Liver (tissue), 9 donors: ENCODE data around the gene CLDN24. TPM values are rescaled to one million over a fixed set of nuclear protein-coding genes. Genes with fewer than 3 reads are reported as not detected.

Experiments used
- DNase-seq: peaks from one replicate; pipeline ENCODE4 v3.0.0-alpha.2; 2017; ENCODE audit warnings: low spot score
- H3K27ac ChIP-seq, 2 donors: one replicate each; pipeline ENCODE4 v1.7.0; 2013; ENCODE audit warnings: inconsistent platforms in 2 of 2, low read length in 2 of 2, control low read depth in 1 of 2, low read depth in 1 of 2, mild to moderate bottlenecking in 1 of 2
- H3K27me3 ChIP-seq, 4 donors: one replicate each; pipeline versions ENCODE4 v1.6.1 to v1.7.0; 2013; ENCODE audit warnings: low read length in 3 of 4, inconsistent platforms in 1 of 4, mild to moderate bottlenecking in 1 of 4, moderate library complexity in 1 of 4; ENCODE audit not compliant: control insufficient read depth in 4 of 4, insufficient read depth in 4 of 4
- H3K36me3 ChIP-seq, 4 donors: one replicate each; pipeline versions ENCODE4 v1.6.1 to v1.7.0; 2013; ENCODE audit warnings: low read length in 3 of 4, mild to moderate bottlenecking in 3 of 4, low read depth in 1 of 4, moderate library complexity in 1 of 4; ENCODE audit not compliant: control insufficient read depth in 4 of 4, insufficient read depth in 3 of 4
- H3K4me1 ChIP-seq, 4 donors: one replicate each; pipeline versions ENCODE4 v1.6.1 to v1.7.0; 2013; ENCODE audit warnings: low read length in 3 of 4, mild to moderate bottlenecking in 3 of 4, moderate library complexity in 1 of 4; ENCODE audit not compliant: control insufficient read depth in 4 of 4, insufficient read depth in 4 of 4
- H3K4me3 ChIP-seq, 3 donors: one replicate each; pipeline versions ENCODE4 v1.6.1 to v1.7.0; 2013; ENCODE audit warnings: low read length in 3 of 3, control low read depth in 1 of 3, low read depth in 1 of 3, mild to moderate bottlenecking in 1 of 3
- H3K9ac ChIP-seq, 2 donors: one replicate each; pipeline ENCODE4 v1.7.0; 2013; ENCODE audit warnings: low read length in 2 of 2, mild to moderate bottlenecking in 2 of 2, moderate library complexity in 2 of 2, control low read depth in 1 of 2, low read depth in 1 of 2
- H3K9me3 ChIP-seq, 4 donors: one replicate each; pipeline versions ENCODE4 v1.6.1 to v1.7.0; 2013; ENCODE audit warnings: low read length in 3 of 4; ENCODE audit not compliant: control insufficient read depth in 4 of 4
- EGR1 ChIP-seq, 2 donors: IDR thresholded peaks; 2 replicates each; pipeline ENCODE4 v1.6.1; 2016 to 2018; ENCODE audit warnings: antibody characterized with exemption in 2 of 2, low read depth in 2 of 2
- FOXA1 ChIP-seq: IDR thresholded peaks from 2 replicates; pipeline ENCODE4 v1.6.1; 2016; ENCODE audit warnings: antibody characterized with exemption
- FOXA2 ChIP-seq: IDR thresholded peaks from 2 replicates; pipeline ENCODE4 v1.6.1; 2016; ENCODE audit warnings: antibody characterized with exemption
- GABPA ChIP-seq, 2 donors: IDR thresholded peaks in 1 of 2; conservative IDR thresholded peaks in 1 of 2; 2 replicates each; pipeline ENCODE4 v1.6.1; 2016; ENCODE audit warnings: antibody characterized with exemption in 2 of 2, mild to moderate bottlenecking in 1 of 2, moderate library complexity in 1 of 2
- HNF4A ChIP-seq, 2 donors: conservative IDR thresholded peaks; 2 replicates each; pipeline ENCODE4 v1.6.1; 2016; ENCODE audit warnings: antibody characterized with exemption in 2 of 2, mild to moderate bottlenecking in 2 of 2
- HNF4G ChIP-seq: IDR thresholded peaks from 2 replicates; pipeline ENCODE4 v1.6.1; 2016; ENCODE audit warnings: antibody characterized with exemption
- JUND ChIP-seq, 2 donors: IDR thresholded peaks; 2 replicates each; pipeline ENCODE4 v1.6.1; 2016; ENCODE audit warnings: antibody characterized with exemption in 2 of 2
- NR2F2 ChIP-seq: IDR thresholded peaks from 2 replicates; pipeline ENCODE4 v1.6.1; 2016; ENCODE audit warnings: antibody characterized with exemption
- RAD21 ChIP-seq, 2 donors: IDR thresholded peaks; 2 replicates each; pipeline ENCODE4 v1.6.1; 2016; ENCODE audit warnings: antibody characterized with exemption in 2 of 2, mild to moderate bottlenecking in 2 of 2
- RXRA ChIP-seq, 2 donors: IDR thresholded peaks; 2 replicates each; pipeline ENCODE4 v1.6.1; 2017 to 2018; ENCODE audit warnings: antibody characterized with exemption in 2 of 2, mild to moderate bottlenecking in 1 of 2
- SP1 ChIP-seq: IDR thresholded peaks from 2 replicates; pipeline ENCODE4 v1.6.1; 2018; ENCODE audit warnings: antibody characterized with exemption, mild to moderate bottlenecking
- TAF1 ChIP-seq: conservative IDR thresholded peaks from 2 replicates; pipeline ENCODE4 v1.6.1; 2016; ENCODE audit warnings: antibody characterized with exemption, mild to moderate bottlenecking
- YY1 ChIP-seq: IDR thresholded peaks from 2 replicates; pipeline ENCODE4 v1.6.1; 2016; ENCODE audit warnings: antibody characterized with exemption, mild to moderate bottlenecking
- WGBS: extraction: QIAGEN DNeasy Blood & Tissue Kit; methylation state at CpG from one replicate; pipeline ENCODE4 v1.1.7; 2013; 5-methylcytosine and 5-hydroxymethylcytosine counted together
- polyA plus RNA-seq, 2 donors: library from polyadenylated mRNA; stranded (reverse) in 1 of 2; unstranded in 1 of 2; fragments of 200-250 nt in 1 of 2; fragments of >200 nt in 1 of 2; fragmentation: Nextera tagmentation in 1 of 2; extraction: Ambion mirVana in 1 of 2; gene quantifications; one replicate each; pipeline versions ENCODE4 v1.2.1 to v1.2.3, GENCODE V29; 2013 to 2015
- total RNA-seq, 2 donors: library from RNA; depleted of rRNA; stranded (reverse); fragments of >200 nt; gene quantifications; one replicate each; pipeline ENCODE4 v1.2.3, GENCODE V29; 2014
- TF ChIP-seq, protein P1 (sequence below): fragments of 150-350 bp; IDR thresholded peaks from 2 replicates; pipeline ENCODE4 v1.5.1; 2017; ENCODE audit warnings: improper control_type of control experiment, low read depth, low read length; ENCODE audit not compliant: missing input control
- TF ChIP-seq, protein P2 (sequence below): IDR thresholded peaks from 2 replicates; pipeline ENCODE4 v1.6.1; 2016; ENCODE audit warnings: antibody characterized with exemption
- TF ChIP-seq, protein P3 (sequence below): IDR thresholded peaks from 2 replicates; pipeline ENCODE4 v1.6.1; 2016; ENCODE audit warnings: antibody characterized with exemption
- TF ChIP-seq, protein P4 (sequence below): IDR thresholded peaks from 2 replicates; pipeline ENCODE4 v1.6.1; 2016; ENCODE audit warnings: antibody characterized with exemption
- TF ChIP-seq, protein P5 (sequence below): IDR thresholded peaks from 2 replicates; pipeline ENCODE4 v1.6.1; 2016; ENCODE audit warnings: antibody characterized with exemption, mild to moderate bottlenecking
- donor health status: healthy.
- donor health status: healthy.
- donor health status: healthy.
- donor health status: healthy.
- donor health status: healthy.

The CLDN24 gene
- total and polyA plus RNA-seq, 4 donors: not detected

DNA sequence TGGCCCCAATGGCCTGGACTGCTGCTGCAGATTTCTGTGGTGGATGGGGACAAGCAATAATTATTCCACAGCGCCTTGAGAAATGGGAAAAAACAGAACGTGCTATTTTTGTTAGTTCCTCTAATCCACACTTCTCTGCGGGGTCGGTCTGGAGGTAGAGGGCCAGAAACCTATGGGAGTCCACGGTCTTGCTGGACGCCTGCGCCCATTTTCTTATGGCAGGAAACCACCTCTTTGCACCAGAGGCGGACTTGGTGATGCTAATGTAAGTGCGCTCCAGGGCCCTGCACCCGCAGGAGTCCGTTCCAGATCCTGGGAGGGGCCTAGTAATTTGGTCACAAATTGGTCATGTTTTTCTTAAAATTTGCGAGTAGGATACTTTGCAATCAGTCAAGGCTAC is 25.9 kb upstream of the CLDN24 start:
- Histone ChIP-seq H3K36me3 (no peaks in the 10 kb centered on the region), H3K27me3 (no peaks in the 10 kb centered on the region), H3K27ac (no peak overlapping the region), H3K9me3 (no peaks in the 10 kb centered on the region), H3K9ac (no peak overlapping the region), H3K4me1 (no peaks in the 10 kb centered on the region), H3K4me3 (no peak overlapping the region)
- 90% methylated on average over 12 of the region's 12 CpGs for WGBS
- no peak for DNase-seq
- TF ChIP-seq, protein P1, sequence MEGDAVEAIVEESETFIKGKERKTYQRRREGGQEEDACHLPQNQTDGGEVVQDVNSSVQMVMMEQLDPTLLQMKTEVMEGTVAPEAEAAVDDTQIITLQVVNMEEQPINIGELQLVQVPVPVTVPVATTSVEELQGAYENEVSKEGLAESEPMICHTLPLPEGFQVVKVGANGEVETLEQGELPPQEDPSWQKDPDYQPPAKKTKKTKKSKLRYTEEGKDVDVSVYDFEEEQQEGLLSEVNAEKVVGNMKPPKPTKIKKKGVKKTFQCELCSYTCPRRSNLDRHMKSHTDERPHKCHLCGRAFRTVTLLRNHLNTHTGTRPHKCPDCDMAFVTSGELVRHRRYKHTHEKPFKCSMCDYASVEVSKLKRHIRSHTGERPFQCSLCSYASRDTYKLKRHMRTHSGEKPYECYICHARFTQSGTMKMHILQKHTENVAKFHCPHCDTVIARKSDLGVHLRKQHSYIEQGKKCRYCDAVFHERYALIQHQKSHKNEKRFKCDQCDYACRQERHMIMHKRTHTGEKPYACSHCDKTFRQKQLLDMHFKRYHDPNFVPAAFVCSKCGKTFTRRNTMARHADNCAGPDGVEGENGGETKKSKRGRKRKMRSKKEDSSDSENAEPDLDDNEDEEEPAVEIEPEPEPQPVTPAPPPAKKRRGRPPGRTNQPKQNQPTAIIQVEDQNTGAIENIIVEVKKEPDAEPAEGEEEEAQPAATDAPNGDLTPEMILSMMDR: no peak

DNA sequence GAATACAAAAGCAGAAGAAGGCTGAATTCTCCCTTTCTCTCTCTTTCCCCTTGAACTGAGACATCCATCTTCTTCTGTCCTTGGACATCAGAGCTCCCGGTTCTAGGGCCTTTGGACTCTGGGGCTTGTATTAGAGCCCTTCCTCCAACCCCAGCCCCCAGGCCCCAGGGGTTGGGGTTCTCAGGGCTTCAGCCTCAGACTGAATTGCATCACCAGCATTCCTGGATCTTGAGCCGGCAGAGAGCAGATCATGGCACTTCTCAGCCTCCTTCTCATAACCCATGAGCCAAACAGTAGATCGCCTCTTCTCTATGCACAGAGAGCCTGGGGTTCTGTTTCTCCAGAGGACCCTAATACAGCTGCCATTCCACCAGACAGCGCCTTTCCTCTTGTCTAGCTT is 25.3 kb upstream of the CLDN24 start:
- WGBS: 84% methylated on average over 4 of the region's 4 CpGs
- H3K27me3 ChIP-seq: no peaks in the 10 kb centered on the region
- no peak overlapping the region for H3K4me3 ChIP-seq
- DNase-seq: no peak
- H3K27ac ChIP-seq: no peak overlapping the region
- H3K4me1 ChIP-seq: no peaks in the 10 kb centered on the region
- no peak for TF ChIP-seq FOXA2
- no peak for TF ChIP-seq RXRA (IDR thresholded peaks at IDR 0.05)
- TF ChIP-seq TAF1: no peak
- TF ChIP-seq FOXA1: no peak
- TF ChIP-seq SP1: no peak
- TF ChIP-seq, protein P2, sequence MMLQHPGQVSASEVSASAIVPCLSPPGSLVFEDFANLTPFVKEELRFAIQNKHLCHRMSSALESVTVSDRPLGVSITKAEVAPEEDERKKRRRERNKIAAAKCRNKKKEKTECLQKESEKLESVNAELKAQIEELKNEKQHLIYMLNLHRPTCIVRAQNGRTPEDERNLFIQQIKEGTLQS: no peak
- TF ChIP-seq JUND (IDR thresholded peaks at IDR 0.05): no peak
- TF ChIP-seq, protein P3, sequence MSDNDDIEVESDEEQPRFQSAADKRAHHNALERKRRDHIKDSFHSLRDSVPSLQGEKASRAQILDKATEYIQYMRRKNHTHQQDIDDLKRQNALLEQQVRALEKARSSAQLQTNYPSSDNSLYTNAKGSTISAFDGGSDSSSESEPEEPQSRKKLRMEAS: no peak
- no peak for TF ChIP-seq NR2F2
- TF ChIP-seq GABPA (IDR thresholded peaks at IDR 0.05 in 1 of 2, conservative IDR thresholded peaks at IDR 0.05 in 1 of 2): no peak
- no peak for TF ChIP-seq RAD21 (IDR thresholded peaks at IDR 0.05)
- TF ChIP-seq HNF4A (conservative IDR thresholded peaks at IDR 0.05): no peak
- no peak for TF ChIP-seq YY1
- TF ChIP-seq, protein P4, sequence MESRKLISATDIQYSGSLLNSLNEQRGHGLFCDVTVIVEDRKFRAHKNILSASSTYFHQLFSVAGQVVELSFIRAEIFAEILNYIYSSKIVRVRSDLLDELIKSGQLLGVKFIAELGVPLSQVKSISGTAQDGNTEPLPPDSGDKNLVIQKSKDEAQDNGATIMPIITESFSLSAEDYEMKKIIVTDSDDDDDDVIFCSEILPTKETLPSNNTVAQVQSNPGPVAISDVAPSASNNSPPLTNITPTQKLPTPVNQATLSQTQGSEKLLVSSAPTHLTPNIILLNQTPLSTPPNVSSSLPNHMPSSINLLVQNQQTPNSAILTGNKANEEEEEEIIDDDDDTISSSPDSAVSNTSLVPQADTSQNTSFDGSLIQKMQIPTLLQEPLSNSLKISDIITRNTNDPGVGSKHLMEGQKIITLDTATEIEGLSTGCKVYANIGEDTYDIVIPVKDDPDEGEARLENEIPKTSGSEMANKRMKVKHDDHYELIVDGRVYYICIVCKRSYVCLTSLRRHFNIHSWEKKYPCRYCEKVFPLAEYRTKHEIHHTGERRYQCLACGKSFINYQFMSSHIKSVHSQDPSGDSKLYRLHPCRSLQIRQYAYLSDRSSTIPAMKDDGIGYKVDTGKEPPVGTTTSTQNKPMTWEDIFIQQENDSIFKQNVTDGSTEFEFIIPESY: no peak
- no peak for TF ChIP-seq EGR1 (IDR thresholded peaks at IDR 0.05; ENCODE audit: low read depth in 2 of 2)
- TF ChIP-seq, protein P1: no peak
- TF ChIP-seq, protein P5, sequence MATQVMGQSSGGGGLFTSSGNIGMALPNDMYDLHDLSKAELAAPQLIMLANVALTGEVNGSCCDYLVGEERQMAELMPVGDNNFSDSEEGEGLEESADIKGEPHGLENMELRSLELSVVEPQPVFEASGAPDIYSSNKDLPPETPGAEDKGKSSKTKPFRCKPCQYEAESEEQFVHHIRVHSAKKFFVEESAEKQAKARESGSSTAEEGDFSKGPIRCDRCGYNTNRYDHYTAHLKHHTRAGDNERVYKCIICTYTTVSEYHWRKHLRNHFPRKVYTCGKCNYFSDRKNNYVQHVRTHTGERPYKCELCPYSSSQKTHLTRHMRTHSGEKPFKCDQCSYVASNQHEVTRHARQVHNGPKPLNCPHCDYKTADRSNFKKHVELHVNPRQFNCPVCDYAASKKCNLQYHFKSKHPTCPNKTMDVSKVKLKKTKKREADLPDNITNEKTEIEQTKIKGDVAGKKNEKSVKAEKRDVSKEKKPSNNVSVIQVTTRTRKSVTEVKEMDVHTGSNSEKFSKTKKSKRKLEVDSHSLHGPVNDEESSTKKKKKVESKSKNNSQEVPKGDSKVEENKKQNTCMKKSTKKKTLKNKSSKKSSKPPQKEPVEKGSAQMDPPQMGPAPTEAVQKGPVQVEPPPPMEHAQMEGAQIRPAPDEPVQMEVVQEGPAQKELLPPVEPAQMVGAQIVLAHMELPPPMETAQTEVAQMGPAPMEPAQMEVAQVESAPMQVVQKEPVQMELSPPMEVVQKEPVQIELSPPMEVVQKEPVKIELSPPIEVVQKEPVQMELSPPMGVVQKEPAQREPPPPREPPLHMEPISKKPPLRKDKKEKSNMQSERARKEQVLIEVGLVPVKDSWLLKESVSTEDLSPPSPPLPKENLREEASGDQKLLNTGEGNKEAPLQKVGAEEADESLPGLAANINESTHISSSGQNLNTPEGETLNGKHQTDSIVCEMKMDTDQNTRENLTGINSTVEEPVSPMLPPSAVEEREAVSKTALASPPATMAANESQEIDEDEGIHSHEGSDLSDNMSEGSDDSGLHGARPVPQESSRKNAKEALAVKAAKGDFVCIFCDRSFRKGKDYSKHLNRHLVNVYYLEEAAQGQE: no peak
- TF ChIP-seq HNF4G: no peak
- no peaks in the 10 kb centered on the region for H3K36me3 ChIP-seq
- no peak overlapping the region for H3K9ac ChIP-seq
- no peaks in the 10 kb centered on the region for H3K9me3 ChIP-seq
